CD4-positive, alpha-beta memory T cell (primary cell): Measurements from ENCODE around the gene MAN2A2. TPM values are rescaled to one million over a fixed set of nuclear protein-coding genes. Genes with fewer than 3 reads are reported as not detected.

Experiments
- CTCF ChIA-PET: fragments of 350-600 bp; sonication (Branson Sonifier 250); formaldehyde crosslinking; loops from one replicate; lab custom pipeline; 2021; ENCODE audit warnings: inconsistent platforms; ENCODE audit not compliant: partially characterized antibody; lab: Charles Lee
- POLR2A ChIA-PET: fragments of 350-600 bp; sonication (Branson Sonifier 250); formaldehyde crosslinking; loops from one replicate; lab custom pipeline; 2021; ENCODE audit not compliant: partially characterized antibody; lab: Charles Lee
- DNase-seq, 5 donors: peaks; one replicate each; pipeline versions ENCODE4 v3.0.0 to v3.0.0-alpha.2; 2020 to 2022; ENCODE audit warnings: mixed read lengths in 1 of 5
- H3K27ac ChIP-seq: one replicate; pipeline ENCODE4 v1.7.0; 2013; ENCODE audit warnings: low read depth, low read length
- H3K27me3 ChIP-seq: 2 replicates; pipeline ENCODE4 v1.7.0; 2013; ENCODE audit warnings: mild to moderate bottlenecking, low read length, moderate library complexity; ENCODE audit not compliant: insufficient read depth
- H3K36me3 ChIP-seq: 2 replicates; pipeline ENCODE4 v1.7.0; 2013; ENCODE audit warnings: mild to moderate bottlenecking, low read length, moderate library complexity; ENCODE audit not compliant: insufficient read depth
- H3K4me1 ChIP-seq: 2 replicates; pipeline ENCODE4 v1.7.0; 2013; ENCODE audit warnings: mild to moderate bottlenecking, low read length, moderate library complexity; ENCODE audit not compliant: insufficient read depth
- H3K4me3 ChIP-seq, 2 donors: one replicate each; pipeline ENCODE4 v1.7.0; 2013; ENCODE audit warnings: low read length in 2 of 2, mild to moderate bottlenecking in 1 of 2
- H3K9me3 ChIP-seq, 2 donors: one replicate each; pipeline ENCODE4 v1.7.0; 2013; ENCODE audit warnings: low read length in 2 of 2, control low read depth in 1 of 2; ENCODE audit not compliant: control insufficient read depth in 1 of 2
- H3K27ac Mint-ChIP-seq, 7 donors: one replicate each; pipeline ENCODE4 v1.8.0; 2020 to 2021; ENCODE audit warnings: mixed read lengths in 7 of 7, mild to moderate bottlenecking in 6 of 7, inconsistent platforms in 3 of 7, moderate library complexity in 3 of 7
- H3K27me3 Mint-ChIP-seq, 2 donors: one replicate each; pipeline ENCODE4 v1.8.0; 2020 to 2021; ENCODE audit warnings: mixed read lengths in 2 of 2
- H3K36me3 Mint-ChIP-seq, 2 donors: one replicate each; pipeline ENCODE4 v1.8.0; 2020 to 2021; ENCODE audit warnings: mixed read lengths in 2 of 2, inconsistent platforms in 1 of 2, mild to moderate bottlenecking in 1 of 2
- H3K4me1 Mint-ChIP-seq, 4 donors: one replicate each; pipeline ENCODE4 v1.8.0; 2020 to 2021; ENCODE audit warnings: mixed read lengths in 4 of 4, mild to moderate bottlenecking in 1 of 4
- H3K4me3 Mint-ChIP-seq, 8 donors: one replicate each; pipeline ENCODE4 v1.8.0; 2020 to 2021; ENCODE audit warnings: mixed read lengths in 8 of 8, mild to moderate bottlenecking in 7 of 8, moderate library complexity in 6 of 8, inconsistent platforms in 3 of 8
- H3K9me3 Mint-ChIP-seq, 8 donors: one replicate each; pipeline ENCODE4 v1.8.0; 2020 to 2021; ENCODE audit warnings: mixed read lengths in 8 of 8, mild to moderate bottlenecking in 5 of 8, inconsistent platforms in 3 of 8, moderate library complexity in 1 of 8
- intact Hi-C: fragments of 100-400 bp; cut with micrococcal nuclease; formaldehyde crosslinking; loops from one replicate; pipeline ENCODE4 v1.15.1; 2023
- polyA plus RNA-seq, 2 donors: library from polyadenylated mRNA; unstranded; fragments of 300-500 nt; fragmentation: Illumina TruSeq; gene quantifications; one replicate each; pipeline ENCODE4 v1.2.3, GENCODE V29; 2021
- total RNA-seq, 2 experiments: library from RNA; stranded (reverse); gene quantifications; one replicate each; pipeline ENCODE4 v1.2.3, GENCODE V29; 2021

Gene MAN2A2
- total and polyA plus RNA-seq, 4 experiments from 2014 or later, result 1.3 to 126 (median 67.4) TPM

DNA sequence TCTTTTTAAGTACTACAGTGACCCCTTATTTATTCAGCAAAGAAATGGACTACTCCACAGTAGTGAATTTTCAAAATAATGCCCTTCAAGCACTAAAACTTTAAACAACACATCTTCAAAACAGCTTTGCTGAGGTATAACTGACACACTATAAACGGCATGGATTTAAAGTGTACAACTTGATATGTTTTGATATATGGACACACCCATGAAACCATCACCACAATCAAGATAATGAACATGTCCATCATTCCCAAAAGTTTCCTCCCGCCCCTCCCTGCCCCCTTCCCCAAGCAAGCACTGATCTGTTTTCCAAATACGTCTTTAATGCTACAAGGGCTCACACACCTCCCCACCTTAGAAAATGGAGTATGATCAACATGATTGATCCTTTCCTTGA lies 36.3 kb upstream of the MAN2A2 start:
- H3K4me1 ChIP-seq, result peaks cover 20% of the 10 kb centered on the region
- CTCF ChIA-PET, result no interaction called here
- H3K4me1 Mint-ChIP-seq, result peaks cover 14 to 40% (median 20%) of the 10 kb centered on the region in 4 donors

DNA sequence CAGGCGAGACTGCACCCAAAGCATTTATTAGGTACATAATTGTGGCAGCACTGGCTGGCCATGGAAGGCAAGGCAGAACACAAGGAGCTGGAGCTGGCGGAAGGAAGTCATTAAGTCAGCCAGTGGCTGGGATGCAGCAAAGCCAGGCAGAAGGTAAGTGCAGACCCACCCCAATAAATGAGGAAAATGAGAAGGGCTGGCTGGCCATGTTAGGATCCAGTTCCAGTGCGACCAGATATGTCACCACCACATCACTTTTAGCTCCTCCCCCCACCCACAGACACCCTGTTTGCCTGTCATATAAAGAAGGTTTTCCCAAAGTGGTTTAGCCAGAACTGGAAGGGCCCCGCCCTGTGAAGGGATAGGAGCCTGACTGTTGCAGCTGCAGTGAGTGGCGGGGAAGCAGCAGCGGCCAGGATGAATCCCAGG lies 34.8 kb upstream of the MAN2A2 start, which contains the start of gene FURIN:
FURIN (plus strand) TSS at position 328 of the 429 bp plus-strand sequence. CDS start 7,153 bp downstream, outside the sequence.
- Mint-ChIP-seq H3K9me3 (peaks cover 0 to 1% (median 0%) of the 10 kb centered on the region in 8 donors), H3K27ac (peak within 1 kb of the TSS in 6 of 7 donors; percentile 79 to 98 (median 93)), H3K27me3 (no peaks in the 10 kb centered on the region), H3K4me3 (peak within 1 kb of the TSS in 7 of 8 donors; percentile 17 to 88 (median 36)), H3K4me1 (peaks cover 21 to 52% (median 32%) of the 10 kb centered on the region in 4 donors), H3K36me3 (peaks cover 0 to 11% of the 10 kb centered on the region in 2 donors)
- ChIA-PET CTCF (interaction anchor here (0.6 kb wide), 1 partner anchor 95 kb away, joined by 3 read pairs; no protein-coding TSS in a partner anchor), POLR2A (interaction anchor here (0.6 to 1.0 kb wide), 3 partner anchors 38 to 62 kb away, joined by 3 to 5 read pairs (median 3); no protein-coding TSS in a partner anchor)
- Histone ChIP-seq H3K9me3 (no peaks in the 10 kb centered on the region), H3K4me1 (peaks cover 34% of the 10 kb centered on the region), H3K36me3 (no peaks in the 10 kb centered on the region), H3K4me3 (no peak within 1 kb of the TSS), H3K27me3 (no peaks in the 10 kb centered on the region), H3K27ac (peak within 1 kb of the TSS; percentile 68)
- peak in 1 of 5 donors; percentile 15 for DNase-seq
- intact Hi-C loops, result no loop called here

More for the DNA sequence above, 36.3 kb upstream of the MAN2A2 start:
- peaks cover 0 to 5% of the 10 kb centered on the region in 2 donors for H3K36me3 Mint-ChIP-seq
- H3K4me3 Mint-ChIP-seq, result no peak overlapping the region
- H3K27me3 Mint-ChIP-seq, result no peaks in the 10 kb centered on the region
- Histone ChIP-seq H3K36me3 (no peaks in the 10 kb centered on the region), H3K4me3 (no peak overlapping the region), H3K9me3 (no peaks in the 10 kb centered on the region), H3K27ac (no peak overlapping the region), H3K27me3 (no peaks in the 10 kb centered on the region)
- peak overlapping the region in 1 of 7 donors; percentile 83 for H3K27ac Mint-ChIP-seq
- peaks cover 0 to 1% (median 0%) of the 10 kb centered on the region in 8 donors for H3K9me3 Mint-ChIP-seq
- no peak for DNase-seq
- POLR2A ChIA-PET, result no interaction called here
- intact Hi-C loops, result no loop called here

DNA sequence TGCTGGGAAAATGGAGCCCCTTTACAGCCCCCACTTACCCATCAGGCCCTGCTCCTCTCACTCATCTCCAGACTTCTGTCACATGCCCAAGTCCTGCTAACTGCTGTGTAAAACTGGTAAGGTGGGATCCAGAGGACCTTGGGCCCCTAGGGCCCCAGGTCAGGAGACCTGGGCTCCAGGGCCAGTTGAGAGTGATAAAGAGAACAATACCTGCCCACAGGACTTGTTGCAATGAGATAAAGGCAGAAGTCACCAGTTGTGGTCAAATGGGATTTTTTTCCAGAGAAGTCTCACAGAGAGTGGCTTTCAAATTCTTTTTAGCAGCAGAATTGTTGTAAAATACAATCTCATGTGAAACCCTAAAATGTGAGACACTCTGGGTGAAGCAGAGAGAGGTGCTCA lies 34.0 kb upstream of the MAN2A2 start:
- H3K4me1 Mint-ChIP-seq, result peaks cover 23 to 61% (median 38%) of the 10 kb centered on the region in 4 donors
- no peaks in the 10 kb centered on the region for H3K27me3 Mint-ChIP-seq
- POLR2A ChIA-PET, result no interaction called here
- H3K4me1 ChIP-seq, result peaks cover 42% of the 10 kb centered on the region
- no peaks in the 10 kb centered on the region for H3K9me3 Mint-ChIP-seq
- no peaks in the 10 kb centered on the region for H3K36me3 ChIP-seq
- no peak overlapping the region for H3K4me3 ChIP-seq
- CTCF ChIA-PET, result no interaction called here
- no peak for DNase-seq
- H3K9me3 ChIP-seq, result no peaks in the 10 kb centered on the region
- peaks cover 0 to 11% of the 10 kb centered on the region in 2 donors for H3K36me3 Mint-ChIP-seq
- peak overlapping the region; percentile 68 for H3K27ac ChIP-seq
- peak overlapping the region in 5 of 8 donors; percentile 28 to 88 (median 46) for H3K4me3 Mint-ChIP-seq
- intact Hi-C loops, result no loop called here
- H3K27ac Mint-ChIP-seq, result peak overlapping the region in 6 of 7 donors; percentile 7 to 98 (median 93)
- no peaks in the 10 kb centered on the region for H3K27me3 ChIP-seq

DNA sequence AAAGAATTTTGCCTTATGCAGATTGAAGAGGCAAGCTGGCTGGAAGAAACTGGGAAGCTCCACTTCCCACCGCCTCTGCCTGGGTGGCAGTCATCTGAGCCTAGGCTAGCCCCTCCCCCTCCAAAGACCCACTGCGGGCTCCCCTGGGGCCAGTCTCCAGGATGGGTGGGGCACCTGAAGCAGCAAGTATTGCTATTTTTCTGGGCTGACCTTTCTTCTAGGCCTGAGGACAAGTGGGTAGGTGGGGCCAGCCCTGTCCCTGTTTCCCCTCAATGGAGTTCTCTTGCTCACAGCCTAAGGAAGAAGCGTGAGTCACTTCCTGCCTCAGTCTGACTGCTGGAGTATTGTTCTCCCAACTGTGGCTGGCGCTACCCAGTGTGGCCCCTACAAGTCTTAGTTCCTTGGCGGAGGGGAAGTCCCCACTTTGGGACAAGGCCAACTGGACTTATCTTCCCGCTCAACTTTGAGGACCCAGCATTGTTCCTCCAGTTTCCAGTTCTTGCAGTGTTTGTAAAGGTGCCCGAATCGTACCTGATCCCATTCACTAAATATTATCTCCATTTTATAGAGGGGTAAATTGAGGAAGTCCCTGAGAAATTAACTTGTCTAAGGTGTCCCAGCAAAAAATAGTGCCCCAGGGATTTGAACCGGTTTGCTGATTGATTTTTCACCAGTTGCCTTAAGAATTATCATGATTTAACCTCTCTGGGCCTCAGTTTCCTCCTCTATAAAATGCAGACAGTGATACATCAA lies 33.3 kb upstream of the MAN2A2 start:
- Mint-ChIP-seq H3K9me3 (no peaks in the 10 kb centered on the region), H3K36me3 (peaks cover 0 to 11% of the 10 kb centered on the region in 2 donors), H3K4me3 (peak overlapping the region; percentile 84 to 96 (median 88)), H3K27me3 (no peaks in the 10 kb centered on the region), H3K4me1 (peaks cover 23 to 65% (median 40%) of the 10 kb centered on the region in 4 donors), H3K27ac (peak overlapping the region; percentile 92 to 98 (median 94))
- Histone ChIP-seq H3K36me3 (no peaks in the 10 kb centered on the region), H3K4me1 (peaks cover 46% of the 10 kb centered on the region), H3K9me3 (no peaks in the 10 kb centered on the region), H3K27me3 (no peaks in the 10 kb centered on the region), H3K4me3 (peak overlapping the region in 1 of 2 donors; percentile 42), H3K27ac (peak overlapping the region; percentile 68)
- ChIA-PET CTCF (interaction anchor here (0.6 to 1.3 kb wide), 3 partner anchors 18 to 65 kb away, joined by 3 read pairs; partner anchors contain the start of gene UNC45A), POLR2A (interaction anchor here (0.6 to 2.2 kb wide), 4 partner anchors 10 to 153 kb away, joined by 3 to 14 read pairs (median 4); partner anchors contain the start of gene BLM)
- DNase-seq, result peak in 1 of 5 donors; percentile 69
- intact Hi-C loops, result loop anchor here (2.0 kb wide), 2 partner anchors 13 to 153 kb away; partner anchors contain the start of gene BLM

DNA sequence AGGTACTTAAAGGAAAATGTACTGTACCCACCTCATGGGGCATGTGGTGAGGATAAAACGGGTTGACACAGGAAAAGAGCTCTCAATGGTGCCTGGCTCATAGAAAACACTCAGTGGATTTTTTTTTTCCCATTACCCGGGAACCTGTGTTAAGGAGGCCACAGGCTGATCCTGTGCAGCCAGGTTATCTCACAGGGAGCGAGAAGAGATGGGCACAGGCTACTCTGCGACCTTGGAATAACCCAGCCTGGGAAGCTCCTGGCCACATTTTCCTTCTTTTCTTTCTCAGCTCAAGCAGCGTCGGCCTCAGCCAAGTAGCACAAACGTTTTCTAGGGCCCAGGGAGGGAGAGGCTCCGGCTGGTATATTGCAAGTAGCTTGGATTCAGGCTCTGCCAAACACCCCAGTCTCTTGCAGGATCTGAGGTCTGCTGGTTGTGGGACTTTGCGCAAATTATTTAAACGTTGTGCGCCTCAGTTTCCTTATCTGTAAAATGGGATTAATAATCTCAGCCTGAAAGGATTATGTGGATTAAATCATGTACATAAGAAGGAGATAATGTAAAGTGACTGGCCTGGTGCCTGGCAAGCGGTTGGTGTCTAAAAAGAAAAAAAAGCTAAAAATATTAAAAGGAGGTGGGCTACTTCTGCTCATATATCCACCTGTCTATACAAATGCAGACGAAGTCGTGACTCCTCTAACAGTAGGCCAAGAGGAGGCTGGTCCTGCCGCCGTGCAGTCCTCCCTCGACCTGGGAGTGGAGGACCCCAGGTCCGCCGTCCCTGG lies 32.6 kb upstream of the MAN2A2 start:
- no peaks in the 10 kb centered on the region for H3K36me3 ChIP-seq
- peak overlapping the region; percentile 42 to 57 for H3K4me3 ChIP-seq
- POLR2A ChIA-PET, result interaction anchor here (0.6 to 2.2 kb wide), 15 partner anchors 11 to 637 kb away, joined by 3 to 15 read pairs (median 4); partner anchors contain the start of genes BLM, CIB1, GDPGP1 and UNC45A
- Mint-ChIP-seq H3K4me3 (peak overlapping the region; percentile 84 to 96 (median 88)), H3K27me3 (no peaks in the 10 kb centered on the region), H3K27ac (peak overlapping the region; percentile 92 to 98 (median 94)), H3K4me1 (peaks cover 23 to 65% (median 40%) of the 10 kb centered on the region in 4 donors), H3K36me3 (peaks cover 0 to 11% of the 10 kb centered on the region in 2 donors), H3K9me3 (no peaks in the 10 kb centered on the region)
- peak in 1 of 5 donors; percentile 26 for DNase-seq
- H3K27me3 ChIP-seq, result no peaks in the 10 kb centered on the region
- CTCF ChIA-PET, result interaction anchor here (0.6 to 1.7 kb wide), 4 partner anchors 19 to 64 kb away, joined by 3 to 4 read pairs (median 3); partner anchors contain the start of genes HDDC3 and UNC45A
- no peaks in the 10 kb centered on the region for H3K9me3 ChIP-seq
- peak overlapping the region; percentile 68 for H3K27ac ChIP-seq
- H3K4me1 ChIP-seq, result peaks cover 46% of the 10 kb centered on the region
- intact Hi-C loops, result loop anchor here (2.0 kb wide), 2 partner anchors 14 to 154 kb away; partner anchors contain the start of gene BLM

DNA sequence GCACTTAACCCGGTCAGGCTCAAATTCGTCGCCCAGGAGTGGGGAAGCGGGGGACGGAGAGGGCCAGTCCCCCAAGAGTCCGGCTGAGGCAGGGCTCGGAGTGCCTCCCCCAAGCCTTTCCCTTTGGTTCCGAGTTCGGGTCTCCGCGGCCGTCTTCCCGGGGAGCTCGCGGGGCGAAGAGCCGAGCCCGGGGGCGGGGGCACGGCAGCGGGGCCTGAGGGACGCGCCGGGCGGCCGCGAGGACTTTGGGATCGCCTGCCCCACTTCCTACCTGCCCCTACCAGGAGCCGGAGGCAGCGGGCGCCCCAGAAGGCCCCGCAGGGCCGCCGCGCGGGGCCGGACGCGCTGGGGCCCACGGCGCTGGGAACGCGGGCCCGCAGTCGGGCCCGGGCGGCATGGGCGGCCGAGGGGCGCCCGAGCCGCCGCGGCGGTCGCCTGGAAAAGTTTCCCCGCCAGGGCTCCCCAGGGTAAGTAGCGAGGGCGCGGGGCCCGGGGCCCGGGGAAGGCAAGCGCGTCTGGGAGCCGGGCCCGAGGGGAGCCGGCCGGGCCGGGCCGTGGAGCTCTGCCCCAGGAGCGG lies 31.9 kb upstream of the MAN2A2 start:
- peak overlapping the region; percentile 42 to 57 for H3K4me3 ChIP-seq
- H3K4me1 ChIP-seq, result peaks cover 46% of the 10 kb centered on the region
- H3K4me1 Mint-ChIP-seq, result peaks cover 23 to 65% (median 40%) of the 10 kb centered on the region in 4 donors
- peak overlapping the region; percentile 84 to 96 (median 88) for H3K4me3 Mint-ChIP-seq
- no peaks in the 10 kb centered on the region for H3K27me3 ChIP-seq
- DNase-seq, result peak in 4 of 5 donors; percentile 25 to 57 (median 41)
- ChIA-PET POLR2A (interaction anchor here (0.6 to 2.2 kb wide), 17 partner anchors 11 to 637 kb away, joined by 3 to 15 read pairs (median 4); partner anchors contain the start of genes BLM, CIB1, FES and GDPGP1), CTCF (interaction anchor here (1.0 to 1.7 kb wide), 5 partner anchors 14 to 223 kb away, joined by 3 to 4 read pairs (median 3); partner anchors contain the start of genes HDDC3 and UNC45A)
- no peaks in the 10 kb centered on the region for H3K27me3 Mint-ChIP-seq
- no peaks in the 10 kb centered on the region for H3K9me3 Mint-ChIP-seq
- peak overlapping the region; percentile 68 for H3K27ac ChIP-seq
- H3K27ac Mint-ChIP-seq, result peak overlapping the region; percentile 92 to 98 (median 94)
- H3K36me3 Mint-ChIP-seq, result peaks cover 0 to 13% of the 10 kb centered on the region in 2 donors
- intact Hi-C loops, result loop anchor here (2.0 kb wide), 2 partner anchors 14 to 154 kb away; partner anchors contain the start of gene BLM
- H3K36me3 ChIP-seq, result peaks cover under 1% of the 10 kb centered on the region
- no peaks in the 10 kb centered on the region for H3K9me3 ChIP-seq
